ENCODE results near the gene CCDC89.
"Not testable (repeated sequence)": the region's sequence is repeated elsewhere in the genome, so short reads cannot be mapped to it uniquely, and the experiment has no call there.

Gene CCDC89

GRCh38 chr11:85685125-85685819 is 723 bp downstream of the CCDC89 start:
- DNase-seq = no peak

DNA sequence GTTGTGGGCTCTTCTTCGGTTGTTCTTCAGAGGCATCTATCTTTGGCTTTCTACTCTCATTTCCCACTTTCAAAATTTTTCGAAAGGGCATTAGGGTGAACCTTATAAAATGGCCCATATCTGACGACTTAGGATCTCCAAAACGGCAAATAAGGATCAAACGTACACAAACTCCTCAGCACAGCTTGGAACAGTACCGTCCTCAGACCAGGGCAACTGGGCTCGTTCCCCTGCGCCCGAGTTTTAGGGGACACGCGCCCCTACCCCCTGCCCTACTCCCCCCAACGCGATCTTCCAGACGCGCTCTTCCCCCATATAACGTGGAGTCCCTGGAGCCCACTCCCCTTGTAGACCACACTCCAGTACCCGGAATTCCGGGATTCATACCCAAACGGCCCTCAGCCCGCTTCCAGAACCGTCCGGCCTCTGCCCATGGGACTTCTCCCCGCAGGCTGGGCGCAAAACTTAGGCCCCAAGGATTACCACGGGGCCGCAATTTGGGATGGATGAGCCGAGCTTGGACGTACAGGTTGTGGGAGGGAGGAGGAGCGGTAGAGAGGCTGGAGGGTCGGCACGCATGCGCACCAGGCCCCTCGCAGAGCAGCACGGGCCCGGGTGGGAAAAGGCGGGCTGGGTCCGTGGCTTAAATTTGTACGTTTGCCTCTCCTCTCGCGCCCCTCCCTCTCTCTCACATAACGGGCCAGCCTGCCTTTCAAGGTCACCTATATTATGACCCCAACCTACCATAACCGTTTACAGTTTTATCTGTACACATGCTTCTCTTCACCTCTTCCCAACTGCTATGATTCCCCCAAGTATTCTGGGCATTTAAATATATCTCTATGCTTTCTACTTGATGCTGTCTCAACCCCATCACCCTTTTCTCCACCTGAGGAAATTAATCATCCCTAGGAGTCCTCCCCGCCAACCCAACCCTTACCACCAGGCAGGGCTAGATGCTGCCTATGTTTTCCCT is 3.4 kb downstream of the CCDC89 start:
- peak; percentile 75 to 82 for DNase-seq

DNA sequence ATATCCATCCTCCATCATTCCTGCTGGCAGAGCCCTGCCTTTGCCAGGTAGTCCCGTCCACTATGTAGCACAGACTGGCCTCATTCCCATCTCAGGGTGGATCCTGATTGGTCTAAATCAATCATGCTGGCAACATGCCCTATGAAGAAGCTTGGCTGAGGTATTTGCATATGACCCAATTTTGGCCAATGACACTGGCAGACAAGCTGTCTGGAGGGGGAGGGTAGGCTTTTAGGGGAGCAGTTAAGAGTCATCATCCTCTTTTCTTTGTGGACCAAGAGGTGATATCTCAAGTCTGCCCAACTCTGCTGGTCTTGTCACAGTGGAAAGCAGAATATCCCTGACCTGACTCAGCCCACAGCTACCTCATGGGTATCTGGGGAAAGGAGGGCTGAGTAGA is 5.1 kb downstream of the CCDC89 start:
- no peak for DNase-seq

DNA sequence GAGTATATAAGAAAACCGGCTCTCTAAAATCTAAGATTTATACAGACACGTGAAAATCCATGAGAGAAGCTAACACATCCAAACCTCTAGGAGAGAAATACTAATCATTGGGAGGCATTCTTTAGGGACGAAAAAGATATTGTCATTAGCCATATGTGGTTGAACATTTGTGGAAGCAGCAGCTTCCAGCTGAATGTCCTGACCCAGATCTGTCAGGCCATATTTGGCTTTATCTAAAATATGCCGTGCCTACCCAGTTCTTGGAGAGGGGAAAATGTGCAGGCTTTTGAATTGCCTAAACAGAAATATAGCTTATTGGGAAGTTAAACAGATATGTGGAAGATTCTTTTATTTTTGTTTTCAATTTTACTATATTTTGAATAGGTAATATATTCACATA is 6.4 kb downstream of the CCDC89 start:
- no peak for DNase-seq

GRCh38 chr11:85673393-85673792 is 12.6 kb downstream of the CCDC89 start:
- DNase-seq = no peak

- no peak for DNase-seq
Observed at GRCh38 chr11:85672105-85672902, 13.7 kb downstream of the CCDC89 start.

GRCh38 chr11:85670949-85671663 is 14.9 kb downstream of the CCDC89 start:
- not testable (repeated sequence) for DNase-seq

- no peak for DNase-seq
Observed at GRCh38 chr11:85668157-85668556, 17.8 kb downstream of the CCDC89 start.

DNA sequence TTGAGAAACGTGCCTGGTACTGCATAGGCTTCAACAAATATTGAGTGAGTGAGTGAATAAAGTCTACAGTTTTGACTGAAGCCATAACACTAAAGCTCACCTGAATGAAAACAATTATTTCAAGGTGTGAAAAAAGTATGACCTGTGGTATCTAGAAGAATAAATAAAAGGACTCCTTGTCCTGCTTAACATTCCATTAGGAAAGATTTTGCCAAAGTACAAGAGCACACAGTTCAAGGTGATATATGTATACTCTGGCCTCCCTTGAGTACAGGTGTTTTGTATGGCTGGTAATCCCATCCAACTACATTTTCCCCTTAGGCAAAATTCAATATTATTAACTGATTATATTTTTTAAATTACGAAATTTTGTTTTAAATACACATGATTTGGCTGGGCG is 19.3 kb downstream of the CCDC89 start:
- no peak for DNase-seq

- DNase-seq = no peak
Observed at GRCh38 chr11:85665733-85666132, 20.3 kb downstream of the CCDC89 start.

DNA sequence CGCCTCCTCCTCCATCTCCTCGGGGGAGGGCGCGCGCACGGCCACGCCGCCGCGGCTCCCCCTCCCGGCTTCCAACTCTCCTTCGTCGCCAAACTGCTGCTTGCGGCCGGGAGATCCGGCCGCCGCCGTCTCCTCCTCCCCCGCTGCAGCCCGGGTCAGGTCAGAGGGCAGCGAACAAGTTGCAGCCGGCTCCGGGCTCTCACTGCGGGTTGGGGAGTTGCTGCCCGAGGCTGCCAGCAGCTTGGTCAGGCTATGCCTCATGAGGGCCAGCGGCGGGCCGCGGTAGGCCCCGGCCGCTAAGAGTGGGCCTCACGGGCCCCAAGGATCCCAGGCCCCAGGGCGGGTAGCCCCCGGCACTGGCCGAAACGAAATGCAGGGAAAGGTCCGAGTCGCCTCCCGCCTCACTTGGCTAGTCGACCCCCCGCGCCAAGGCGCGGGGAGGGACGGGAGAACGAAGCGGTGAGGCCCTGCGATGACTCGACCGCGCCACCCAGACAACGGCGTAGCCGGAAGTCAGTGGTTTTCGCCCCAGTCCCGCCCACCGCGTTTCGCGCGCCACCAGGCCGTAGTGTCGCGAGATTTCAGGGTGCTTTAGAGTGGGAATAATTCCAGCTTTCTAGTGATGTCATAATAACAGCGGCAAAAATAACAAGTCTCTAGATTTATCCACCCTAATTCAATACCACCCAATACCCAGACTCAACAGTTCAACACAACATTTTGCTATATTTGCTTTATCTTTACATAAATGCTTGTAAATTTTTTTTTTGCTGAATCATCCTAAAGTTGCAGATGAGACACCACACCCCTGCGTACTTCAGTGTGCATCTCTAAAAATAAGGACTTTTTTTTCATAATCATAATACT is 21.1 kb downstream of the CCDC89 start, which contains the start of gene CREBZF:
TSS of gene CREBZF (minus strand) at position 515 of the 867 bp plus-strand sequence. CDS start at position 261, 254 bp downstream.
- peak; percentile 98 to 99 for DNase-seq

DNA sequence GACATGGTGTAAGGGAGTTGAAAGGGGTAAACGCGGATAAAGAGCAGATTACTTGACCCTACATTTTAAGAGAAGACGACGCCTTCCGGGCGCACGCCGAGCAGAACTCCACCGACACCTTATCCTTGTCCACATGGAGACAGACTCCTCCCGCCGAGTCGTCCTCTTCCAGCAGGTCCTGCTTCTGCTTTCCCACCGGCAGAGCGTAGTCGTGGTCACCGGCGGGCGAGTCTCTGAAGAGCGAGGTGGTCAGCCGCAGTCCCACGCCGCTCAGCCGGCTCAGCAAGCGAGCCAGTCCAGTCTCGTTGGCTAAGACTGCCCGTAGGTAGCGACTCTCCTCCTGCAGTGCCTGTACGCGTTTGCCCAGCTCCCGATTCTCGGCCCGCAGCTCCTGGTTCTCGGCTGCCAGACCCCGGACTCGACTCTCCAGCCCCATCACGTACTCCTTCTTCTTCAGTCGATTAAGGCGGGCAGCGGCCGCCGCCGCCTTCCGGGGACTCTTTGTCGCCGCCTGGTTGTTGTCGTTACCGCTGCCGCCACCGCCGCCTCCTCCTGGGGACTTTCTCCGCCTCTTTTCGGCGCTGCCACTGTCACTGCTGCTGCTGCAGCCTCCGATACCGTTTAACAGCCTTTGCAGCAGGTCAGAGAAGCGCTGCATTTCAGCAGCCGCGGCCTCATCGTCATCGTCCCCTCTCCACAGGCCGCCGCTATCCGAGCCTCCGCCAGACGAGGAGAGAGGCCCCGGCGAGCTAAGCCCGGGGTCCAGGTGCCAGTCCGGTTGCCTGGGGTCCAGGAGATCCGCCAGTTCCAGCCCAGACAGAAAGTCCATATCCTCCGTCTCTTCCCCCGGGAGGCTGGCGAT is 22.0 kb downstream of the CCDC89 start:
- peak; percentile 88 to 91 for DNase-seq

DNA sequence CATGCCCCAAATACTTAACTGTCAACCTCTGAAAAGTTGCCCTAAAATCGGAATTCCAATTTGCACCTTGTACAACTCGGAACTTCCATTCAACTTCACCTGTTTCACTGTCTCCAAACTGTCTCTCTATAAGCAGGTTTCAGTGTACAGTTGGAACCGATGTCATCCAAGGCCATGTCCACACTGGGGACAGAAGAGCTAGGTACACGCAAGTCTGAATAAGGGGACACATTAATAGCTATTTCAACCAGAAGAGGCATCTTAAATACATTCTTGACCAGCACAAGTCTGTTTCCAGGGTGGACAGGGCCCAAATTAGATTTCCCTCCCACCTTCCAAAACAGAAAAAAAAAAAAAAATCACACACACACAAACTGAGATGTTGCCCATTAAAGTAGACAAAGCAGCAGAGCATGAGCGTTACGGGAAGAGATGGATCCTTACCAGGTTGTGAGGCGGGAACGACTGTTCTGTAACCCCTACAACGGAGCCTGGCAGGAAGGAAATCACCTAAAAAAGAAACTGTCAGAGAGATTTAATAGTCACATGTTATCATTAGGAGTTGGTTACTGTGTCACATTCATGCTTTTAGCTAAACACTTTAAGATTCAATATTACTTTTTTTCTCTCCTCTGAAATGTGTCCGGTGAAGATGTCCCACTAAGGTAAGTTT is 22.8 kb downstream of the CCDC89 start:
- DNase-seq = no peak

DNA sequence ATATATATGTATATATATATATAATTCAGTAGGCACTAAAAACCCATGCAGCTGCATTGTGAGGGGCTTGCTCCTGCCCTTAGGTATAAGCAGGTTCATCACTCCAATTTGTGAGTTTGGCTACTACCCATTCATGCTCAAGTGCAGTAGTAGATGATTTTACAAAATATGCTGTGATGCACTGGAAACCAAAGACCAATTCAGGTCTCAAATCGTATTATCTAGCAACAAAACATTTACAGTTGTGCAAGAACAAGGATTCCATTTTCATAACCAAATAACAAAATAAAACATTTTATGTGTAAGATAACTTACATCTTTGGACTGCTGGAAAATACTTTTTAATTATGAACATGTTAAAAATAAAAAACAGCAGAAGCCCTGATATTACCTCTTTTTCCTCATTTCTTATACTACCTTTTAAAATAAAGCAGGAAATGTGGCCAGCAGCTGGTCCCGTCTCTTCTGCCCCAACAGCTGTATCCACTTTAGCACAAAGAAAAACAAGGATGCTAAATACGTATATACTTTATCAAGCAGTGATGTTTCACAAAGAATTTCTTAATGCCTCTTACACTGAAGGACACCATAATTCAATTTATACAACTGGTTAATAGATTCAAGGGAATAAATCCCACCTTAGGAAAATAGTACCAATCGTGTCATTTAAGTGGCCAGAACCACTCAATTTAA is 23.9 kb downstream of the CCDC89 start:
- DNase-seq = no peak

DNA sequence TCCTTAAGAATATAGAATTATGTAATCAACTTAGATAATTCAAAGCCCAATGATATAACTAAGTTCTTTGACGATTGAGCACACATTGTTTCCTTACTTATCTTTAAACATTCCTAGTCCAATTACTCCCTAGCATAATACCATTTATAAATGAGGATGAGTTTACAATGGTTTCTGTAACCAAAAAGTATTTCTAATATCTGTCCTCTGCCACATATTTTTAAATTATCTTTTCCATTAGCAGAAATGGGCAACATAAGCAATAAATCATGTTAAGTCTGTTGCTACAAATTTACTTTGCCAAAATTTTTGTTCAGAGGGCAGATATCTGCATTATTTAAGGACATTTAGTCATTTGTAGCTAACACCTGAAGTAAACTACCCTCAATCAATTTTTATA is 27.8 kb downstream of the CCDC89 start:
- no peak for DNase-seq

DNA sequence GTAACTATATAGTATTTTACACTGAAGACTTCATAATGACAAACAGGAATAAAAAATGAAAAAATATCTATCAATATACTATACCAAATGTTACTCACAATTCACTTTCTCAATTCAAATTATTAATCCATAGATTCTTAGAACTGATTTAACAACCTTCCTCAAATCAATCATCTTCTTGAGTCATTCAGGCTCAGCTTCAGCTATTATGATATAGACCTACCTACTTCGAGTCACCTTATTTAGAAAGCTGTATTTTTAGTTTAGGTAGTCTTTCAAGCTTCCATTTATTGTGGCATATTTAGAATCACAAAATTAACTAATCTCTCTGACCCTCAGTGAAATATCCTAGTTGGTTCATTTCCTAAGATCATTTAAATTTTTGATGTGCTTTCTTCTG is 29.2 kb downstream of the CCDC89 start:
- no peak for DNase-seq

DNA sequence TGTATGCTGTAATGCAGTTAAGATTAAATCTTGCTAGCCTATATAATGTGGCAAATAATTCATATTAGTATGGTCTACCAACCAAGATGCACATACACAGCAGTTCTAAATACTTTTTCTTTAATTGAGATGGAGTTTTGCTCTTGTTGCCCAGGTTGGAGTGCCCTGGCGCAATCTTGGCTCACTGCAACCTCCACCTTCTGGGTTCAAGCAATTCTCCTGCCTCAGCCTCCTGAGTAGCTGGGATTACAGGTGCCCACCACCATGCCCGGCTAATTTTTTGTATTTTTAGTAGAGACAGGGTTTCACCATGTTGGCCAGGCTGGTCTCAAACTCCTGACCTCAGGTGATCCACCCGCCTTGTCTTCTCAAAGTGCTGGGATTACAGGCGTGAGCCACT is 31.7 kb downstream of the CCDC89 start:
- DNase-seq = not testable (repeated sequence)

DNA sequence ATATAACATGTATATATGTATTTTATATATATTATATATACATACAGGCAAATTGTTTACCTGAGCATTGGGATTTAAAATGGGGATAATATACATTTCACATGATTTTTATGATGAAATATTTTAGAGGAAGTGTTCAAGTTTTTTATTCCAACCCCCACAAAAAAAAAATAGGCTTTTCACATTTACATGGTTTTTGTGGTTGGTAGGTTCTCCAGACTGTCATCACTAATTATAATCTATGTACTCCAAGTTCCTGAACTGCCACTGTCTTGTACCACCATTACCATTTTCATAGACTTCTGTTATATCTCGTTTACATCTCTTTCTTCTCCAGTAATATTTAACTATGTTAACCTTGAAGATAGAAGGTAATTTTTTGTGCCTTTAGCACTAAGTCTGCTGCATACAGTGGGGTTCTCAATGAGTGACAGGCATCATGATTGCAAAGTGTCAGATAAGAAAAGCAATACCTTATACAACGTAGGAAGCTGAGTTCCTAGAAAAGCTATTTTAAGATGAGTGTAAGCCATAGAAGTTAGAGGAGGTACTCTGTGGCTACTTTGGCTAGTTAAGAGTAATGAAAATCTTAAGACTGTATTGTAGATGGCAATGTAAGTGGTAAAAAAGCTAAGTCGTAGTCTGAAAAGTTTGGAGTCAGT is 33.1 kb downstream of the CCDC89 start:
- DNase-seq = no peak

- no peak for DNase-seq
Observed at GRCh38 chr11:85651118-85651517, 34.9 kb downstream of the CCDC89 start.

Measured in activated T-cell treated with anti-CD3 and anti-CD28 coated beads, Interleukin-2, amount 50 U/mL, for 48 hours (primary cell).